ENCODE data around the gene DENND4C.

Gene DENND4C

GRCh38 chr9:19298436-19299000 lies 68.0 kb downstream of the DENND4C start:
- H3K9me3 Mint-ChIP-seq, result no peaks in the 10 kb centered on the region
- H3K27ac Mint-ChIP-seq, result no peak overlapping the region
- no peaks in the 10 kb centered on the region for H3K27me3 Mint-ChIP-seq
- H3K4me3 Mint-ChIP-seq, result no peak overlapping the region
- ATAC-seq (replicated peaks) (no peak), DNase-seq (no peak)
- H3K36me3 Mint-ChIP-seq (ENCODE audit: insufficient read depth), result peaks cover 62% of the 10 kb centered on the region
- H3K4me1 Mint-ChIP-seq (ENCODE audit: low read depth in 2 of 2), result peaks cover 2 to 4% of the 10 kb centered on the region in 2 donors

- no peak for ATAC-seq (replicated peaks)
- DNase-seq, result no peak
- Mint-ChIP-seq H3K4me3 (no peak overlapping the region), H3K27ac (peak overlapping the region in 1 of 2 donors; percentile 68), H3K9me3 (no peaks in the 10 kb centered on the region), H3K36me3 (ENCODE audit: insufficient read depth) (peaks cover 70% of the 10 kb centered on the region), H3K27me3 (no peaks in the 10 kb centered on the region), H3K4me1 (ENCODE audit: low read depth in 2 of 2) (peaks cover 2 to 7% of the 10 kb centered on the region in 2 donors)
Observed at GRCh38 chr9:19303216-19303615, 72.7 kb downstream of the DENND4C start.

DNA sequence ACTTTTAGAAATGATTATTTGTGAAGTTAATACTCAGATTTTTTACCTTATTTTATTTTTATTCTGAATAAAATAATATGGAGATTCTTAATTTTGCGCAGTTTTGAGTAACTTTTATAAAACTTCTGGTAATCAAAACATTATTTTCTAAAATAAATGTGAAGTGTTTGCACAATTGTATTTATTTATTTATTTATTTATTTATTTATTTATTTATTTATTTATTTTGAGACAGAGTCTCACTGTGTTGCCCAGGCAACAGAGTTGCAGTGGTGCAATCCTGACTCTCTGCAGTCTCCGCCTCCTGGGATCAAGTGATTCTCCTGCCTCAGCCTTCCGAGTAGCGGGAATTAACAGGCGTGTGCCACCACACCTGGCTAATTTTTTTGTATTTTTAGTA lies 76.1 kb downstream of the DENND4C start:
- ATAC-seq (replicated peaks), result no peak
- peaks cover 0 to 14% of the 10 kb centered on the region in 2 donors for H3K4me1 Mint-ChIP-seq (ENCODE audit: low read depth in 2 of 2)
- H3K36me3 Mint-ChIP-seq (ENCODE audit: insufficient read depth), result peaks cover 55% of the 10 kb centered on the region
- no peak for DNase-seq
- H3K4me3 Mint-ChIP-seq, result no peak overlapping the region
- H3K9me3 Mint-ChIP-seq, result no peaks in the 10 kb centered on the region
- no peaks in the 10 kb centered on the region for H3K27me3 Mint-ChIP-seq
- H3K27ac Mint-ChIP-seq, result peak overlapping the region in 1 of 2 donors; percentile 32

- Mint-ChIP-seq H3K4me3 (no peak overlapping the region), H3K27ac (no peak overlapping the region), H3K27me3 (no peaks in the 10 kb centered on the region), H3K9me3 (no peaks in the 10 kb centered on the region), H3K36me3 (ENCODE audit: insufficient read depth) (peaks cover 38% of the 10 kb centered on the region), H3K4me1 (ENCODE audit: low read depth in 2 of 2) (peaks cover 2 to 15% of the 10 kb centered on the region in 2 donors)
- DNase-seq, result no peak
- no peak for ATAC-seq (replicated peaks)
Observed at GRCh38 chr9:19310246-19310645, 79.8 kb downstream of the DENND4C start.

DNA sequence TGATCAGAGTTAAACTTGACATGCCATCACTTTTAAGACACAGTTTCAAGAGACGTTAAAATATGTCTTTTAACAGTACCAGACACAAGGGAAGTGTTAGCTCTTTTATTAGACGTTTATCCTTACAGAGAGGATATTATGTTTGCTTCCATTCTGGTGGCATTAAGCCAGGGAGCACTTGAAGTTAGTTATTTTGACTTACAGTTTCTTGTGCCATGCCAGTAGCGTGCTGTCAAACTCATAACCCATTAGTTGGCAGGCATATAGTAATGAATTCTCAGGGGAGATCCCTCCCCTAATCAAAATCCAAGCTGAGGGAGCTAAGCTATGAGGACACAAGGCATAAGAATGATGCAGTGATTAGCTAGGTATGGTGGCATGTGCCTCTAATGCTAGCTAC lies 83.1 kb downstream of the DENND4C start:
- Mint-ChIP-seq H3K4me1 (ENCODE audit: low read depth in 2 of 2) (peaks cover 2 to 11% of the 10 kb centered on the region in 2 donors), H3K36me3 (ENCODE audit: insufficient read depth) (peaks cover 34% of the 10 kb centered on the region), H3K4me3 (no peak overlapping the region), H3K27me3 (no peaks in the 10 kb centered on the region), H3K27ac (peak overlapping the region; percentile 31 to 51), H3K9me3 (no peaks in the 10 kb centered on the region)
- DNase-seq, result no peak
- no peak for ATAC-seq (replicated peaks)

DNA sequence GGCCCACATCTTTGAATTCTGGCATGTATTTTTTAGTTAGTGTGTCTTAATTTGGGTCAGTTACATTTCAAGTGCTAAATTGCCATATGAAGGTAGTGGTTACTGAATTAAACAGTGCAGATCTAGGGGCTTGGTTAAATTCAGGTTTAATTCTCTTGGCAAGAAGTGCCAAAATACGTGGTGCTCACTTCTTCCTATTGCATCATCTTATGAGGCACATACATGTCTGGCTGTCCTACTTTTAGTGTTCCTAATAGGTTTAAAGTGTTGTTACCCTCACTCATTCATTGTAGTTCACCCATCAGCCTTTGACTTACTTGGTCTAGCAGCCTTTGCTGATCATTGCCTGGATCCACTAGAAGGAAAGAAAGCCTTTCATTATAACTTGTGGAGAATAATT lies 90.0 kb downstream of the DENND4C start:
- no peak overlapping the region for H3K4me3 Mint-ChIP-seq
- no peak for DNase-seq
- H3K36me3 Mint-ChIP-seq (ENCODE audit: insufficient read depth), result peaks cover 41% of the 10 kb centered on the region
- ATAC-seq (replicated peaks), result no peak
- peaks cover 2 to 3% of the 10 kb centered on the region in 2 donors for H3K4me1 Mint-ChIP-seq (ENCODE audit: low read depth in 2 of 2)
- no peaks in the 10 kb centered on the region for H3K27me3 Mint-ChIP-seq
- H3K27ac Mint-ChIP-seq, result no peak overlapping the region
- no peaks in the 10 kb centered on the region for H3K9me3 Mint-ChIP-seq

DNA sequence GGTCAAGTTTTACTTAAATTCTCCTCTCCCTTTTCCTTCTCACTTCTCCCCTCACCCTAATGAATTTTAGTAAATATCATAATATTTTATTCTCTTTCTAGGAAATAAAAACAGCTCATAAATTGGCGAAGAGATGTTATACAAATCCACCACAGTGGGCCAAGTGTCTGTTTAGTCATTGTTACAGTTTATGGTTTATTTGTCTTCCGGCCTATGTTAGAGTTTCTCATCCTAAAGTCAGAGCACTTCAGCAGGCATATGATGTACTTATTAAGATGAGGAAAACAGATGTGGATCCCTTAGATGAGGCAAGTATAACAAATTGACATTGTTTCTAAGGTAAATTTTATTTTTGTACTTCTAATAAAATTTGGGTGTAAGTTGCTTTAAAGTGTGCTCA lies 101.4 kb downstream of the DENND4C start:
- H3K4me1 Mint-ChIP-seq (ENCODE audit: low read depth in 2 of 2), result no peaks in the 10 kb centered on the region
- H3K4me3 Mint-ChIP-seq, result no peak overlapping the region
- H3K9me3 Mint-ChIP-seq, result no peaks in the 10 kb centered on the region
- H3K27ac Mint-ChIP-seq, result peak overlapping the region in 1 of 2 donors; percentile 67
- peaks cover 66% of the 10 kb centered on the region for H3K36me3 Mint-ChIP-seq (ENCODE audit: insufficient read depth)
- no peaks in the 10 kb centered on the region for H3K27me3 Mint-ChIP-seq
- DNase-seq, result no peak
- ATAC-seq (replicated peaks), result no peak

GRCh38 chr9:19336166-19336565 lies 105.7 kb downstream of the DENND4C start:
- no peaks in the 10 kb centered on the region for H3K4me1 Mint-ChIP-seq (ENCODE audit: low read depth in 2 of 2)
- DNase-seq (no peak), ATAC-seq (replicated peaks) (no peak)

GRCh38 chr9:19342947-19343346 lies 112.5 kb downstream of the DENND4C start:
- Mint-ChIP-seq H3K36me3 (ENCODE audit: insufficient read depth) (peaks cover 68% of the 10 kb centered on the region), H3K27me3 (no peaks in the 10 kb centered on the region), H3K9me3 (no peaks in the 10 kb centered on the region), H3K27ac (no peak overlapping the region), H3K4me1 (ENCODE audit: low read depth in 2 of 2) (no peaks in the 10 kb centered on the region), H3K4me3 (no peak overlapping the region)
- no peak for DNase-seq
- no peak for ATAC-seq (replicated peaks)

More at GRCh38 chr9:19336166-19336565, 105.7 kb downstream of the DENND4C start:
- H3K4me3 Mint-ChIP-seq, result no peak overlapping the region
- H3K27ac Mint-ChIP-seq, result no peak overlapping the region
- H3K27me3 Mint-ChIP-seq, result no peaks in the 10 kb centered on the region
- no peaks in the 10 kb centered on the region for H3K9me3 Mint-ChIP-seq
- H3K36me3 Mint-ChIP-seq (ENCODE audit: insufficient read depth), result peaks cover 65% of the 10 kb centered on the region

DNA sequence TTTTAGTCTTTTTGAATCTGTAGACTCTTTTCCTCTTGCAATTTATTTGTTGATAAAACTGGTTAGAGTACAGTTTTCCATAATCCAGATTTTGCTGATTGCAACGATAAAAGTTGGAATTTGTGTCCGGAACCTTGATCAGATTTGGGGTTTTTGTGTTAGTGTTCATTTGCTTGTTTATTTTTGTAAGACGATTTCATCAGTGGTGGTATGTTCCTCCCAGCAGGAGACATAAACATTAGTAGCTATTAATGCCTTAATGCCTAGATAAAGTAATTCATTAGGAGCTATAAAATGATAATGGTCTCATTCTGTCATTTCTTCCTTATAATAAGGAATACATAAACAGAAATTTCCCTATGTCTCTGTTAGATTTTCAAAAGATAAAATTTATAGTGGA lies 128.2 kb downstream of the DENND4C start:
- Mint-ChIP-seq H3K36me3 (ENCODE audit: insufficient read depth) (peaks cover 82% of the 10 kb centered on the region), H3K27me3 (no peaks in the 10 kb centered on the region), H3K27ac (peak overlapping the region in 1 of 2 donors; percentile 10), H3K9me3 (no peaks in the 10 kb centered on the region), H3K4me3 (no peak overlapping the region), H3K4me1 (ENCODE audit: low read depth in 2 of 2) (no peaks in the 10 kb centered on the region)
- DNase-seq (no peak), ATAC-seq (replicated peaks) (no peak)

- Mint-ChIP-seq H3K4me3 (no peak overlapping the region), H3K36me3 (ENCODE audit: insufficient read depth) (peaks cover 73% of the 10 kb centered on the region), H3K27me3 (no peaks in the 10 kb centered on the region), H3K4me1 (ENCODE audit: low read depth in 2 of 2) (peaks cover 3 to 15% of the 10 kb centered on the region in 2 donors), H3K27ac (peak overlapping the region in 1 of 2 donors; percentile 57), H3K9me3 (no peaks in the 10 kb centered on the region)
- ATAC-seq (replicated peaks) (no peak), DNase-seq (no peak)
Observed at GRCh38 chr9:19369107-19369506, 138.6 kb downstream of the DENND4C start.

- H3K27ac Mint-ChIP-seq, result peak overlapping the region in 1 of 2 donors; percentile 46
Observed at GRCh38 chr9:19371942-19372341, 141.4 kb downstream of the DENND4C start.

DNA sequence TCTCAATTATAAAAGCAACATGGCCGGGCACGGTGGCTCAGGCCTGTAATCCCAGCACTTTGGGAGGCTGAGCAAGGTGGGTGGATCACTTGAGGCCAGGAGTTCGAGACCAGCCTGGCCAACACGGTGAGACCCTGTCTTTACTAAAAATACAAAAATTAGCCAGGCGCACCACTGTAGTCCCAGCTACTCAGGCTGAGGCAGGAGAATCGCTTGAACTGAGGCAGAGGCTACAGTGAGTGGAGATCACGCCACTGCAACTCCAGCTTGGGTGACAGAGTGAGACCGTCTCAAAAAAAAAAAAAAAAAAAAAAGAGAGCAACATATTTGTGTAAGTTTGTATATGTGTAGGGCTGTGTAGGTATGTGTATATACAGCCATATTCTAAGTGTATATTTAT lies 142.1 kb downstream of the DENND4C start:
- no peaks in the 10 kb centered on the region for H3K27me3 Mint-ChIP-seq
- peak overlapping the region in 1 of 2 donors; percentile 46 for H3K27ac Mint-ChIP-seq
- H3K9me3 Mint-ChIP-seq, result no peaks in the 10 kb centered on the region
- H3K4me3 Mint-ChIP-seq, result no peak overlapping the region
- peaks cover 7 to 13% of the 10 kb centered on the region in 2 donors for H3K4me1 Mint-ChIP-seq (ENCODE audit: low read depth in 2 of 2)
- peaks cover 82% of the 10 kb centered on the region for H3K36me3 Mint-ChIP-seq (ENCODE audit: insufficient read depth)
- no peak for ATAC-seq (replicated peaks)
- no peak for DNase-seq

More at GRCh38 chr9:19371942-19372341, 141.4 kb downstream of the DENND4C start:
- DNase-seq, result no peak
- H3K9me3 Mint-ChIP-seq, result no peaks in the 10 kb centered on the region
- no peaks in the 10 kb centered on the region for H3K27me3 Mint-ChIP-seq
- peaks cover 80% of the 10 kb centered on the region for H3K36me3 Mint-ChIP-seq (ENCODE audit: insufficient read depth)
- ATAC-seq (replicated peaks), result no peak
- H3K4me3 Mint-ChIP-seq, result no peak overlapping the region
- H3K4me1 Mint-ChIP-seq (ENCODE audit: low read depth in 2 of 2), result peaks cover 3 to 11% of the 10 kb centered on the region in 2 donors

DNA sequence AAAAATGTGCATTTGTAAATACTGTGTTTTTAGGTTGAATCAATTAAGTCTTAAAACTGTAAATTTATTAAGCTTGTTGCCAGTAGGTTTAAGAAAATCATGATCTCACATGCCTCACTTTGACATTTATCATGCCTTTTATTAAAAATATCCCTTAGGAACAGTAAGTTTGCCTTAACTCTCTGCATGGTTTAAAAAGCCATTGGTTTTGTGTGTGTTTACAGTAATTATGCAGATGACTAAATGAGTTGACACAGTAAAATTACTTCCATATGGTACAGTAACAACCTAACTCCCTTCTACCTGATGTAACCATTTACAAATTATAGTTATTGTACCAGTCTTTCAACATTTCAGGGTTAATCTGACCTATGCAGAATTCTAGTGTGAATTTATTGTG lies 143.0 kb downstream of the DENND4C start:
- Mint-ChIP-seq H3K4me1 (ENCODE audit: low read depth in 2 of 2) (peaks cover 15 to 16% of the 10 kb centered on the region in 2 donors), H3K4me3 (no peak overlapping the region), H3K27me3 (no peaks in the 10 kb centered on the region), H3K27ac (peak overlapping the region in 1 of 2 donors; percentile 13), H3K36me3 (ENCODE audit: insufficient read depth) (peaks cover 83% of the 10 kb centered on the region), H3K9me3 (no peaks in the 10 kb centered on the region)
- DNase-seq, result no peak
- ATAC-seq (replicated peaks), result no peak

All from effector memory CD8-positive, alpha-beta T cell (primary cell).